NCI-H774 (cell line): ENCODE measurements around the gene NTN3.

ENCODE experiments used
- DNase-seq: peaks from one replicate; lab custom pipeline; 2025; lab: John Stamatoyannopoulos, UW

The NTN3 gene

GRCh38 chr16:2497116-2497630 is 26.1 kb downstream of the NTN3 start:
- no peak for DNase-seq

GRCh38 chr16:2497695-2498484 is 26.8 kb downstream of the NTN3 start:
- DNase-seq = no peak

GRCh38 chr16:2498531-2499253 is 27.6 kb downstream of the NTN3 start:
- DNase-seq = no peak

- DNase-seq = no peak
Measured at GRCh38 chr16:2499454-2499853, 28.4 kb downstream of the NTN3 start.

GRCh38 chr16:2499890-2500429 is 28.9 kb downstream of the NTN3 start:
- no peak for DNase-seq

GRCh38 chr16:2500430-2500917 is 29.4 kb downstream of the NTN3 start:
- no peak for DNase-seq

GRCh38 chr16:2500918-2501750 is 30.0 kb downstream of the NTN3 start:
- DNase-seq = peak; percentile 1

- DNase-seq = no peak
Measured at GRCh38 chr16:2501946-2502895, 31.1 kb downstream of the NTN3 start.

- DNase-seq = no peak
Measured at GRCh38 chr16:2505695-2506094, 34.6 kb downstream of the NTN3 start.

GRCh38 chr16:2507052-2507659 is 36.1 kb downstream of the NTN3 start:
- no peak for DNase-seq

- no peak for DNase-seq
Measured at GRCh38 chr16:2507665-2508064, 36.6 kb downstream of the NTN3 start.

- no peak for DNase-seq
Measured at GRCh38 chr16:2508722-2509400, 37.8 kb downstream of the NTN3 start.

- no peak for DNase-seq
Measured at GRCh38 chr16:2511128-2511800, 40.2 kb downstream of the NTN3 start.

GRCh38 chr16:2511996-2512734 is 41.1 kb downstream of the NTN3 start:
- DNase-seq = no peak

- no peak for DNase-seq
Measured at GRCh38 chr16:2512735-2513404, 41.8 kb downstream of the NTN3 start.

GRCh38 chr16:2513405-2514332 is 42.6 kb downstream of the NTN3 start, which contains the start of gene ATP6V0C:
Gene ATP6V0C, plus strand, starts transcription at chr16:2513952. Its CDS starts 152 bp downstream, at chr16:2514104.
- DNase-seq = peak; percentile 81
